Panc1 (cell line): Measurements from ENCODE around the gene SRRM4. TPM values are rescaled to one million over a fixed set of nuclear protein-coding genes. Genes with fewer than 3 reads are reported as not detected.

Source experiments
- ATAC-seq: fragments of 200-7000 bp; cut with Tn5 transposase; 2 replicates; pipeline ENCODE4 v1.9.1; 2020; ENCODE audit warnings: mild to moderate bottlenecking, moderate library complexity
- BruUV-seq: library from RNA; stranded (reverse); fragments of 400-500 nt; replicated peaks from 2 replicates; lab custom pipeline; 2021; lab: Mats Ljungman, UMichigan
- CTCF ChIA-PET: fragments of 300-600 bp; sonication (Branson Sonifier 250); formaldehyde crosslinking; loops from one replicate; lab custom pipeline; 2022; ENCODE audit warnings: antibody characterized with exemption; lab: Charles Lee
- POLR2A ChIA-PET: fragments of 300-600 bp; sonication (Branson Sonifier 250); formaldehyde crosslinking; loops from one replicate; lab custom pipeline; 2022; ENCODE audit warnings: antibody characterized with exemption; lab: Charles Lee
- DNase-seq: peaks from one replicate; pipeline ENCODE4 v3.0.0-alpha.2; 2010; ENCODE audit warnings: low read depth, low spot score
- H3K27ac ChIP-seq: 2 replicates; pipeline ENCODE4 v1.5.1; 2011; ENCODE audit warnings: mild to moderate bottlenecking, low read length, inconsistent platforms
- H3K27me3 ChIP-seq: fragments of 200-500 bp; sonication (Bioruptor generic); 2 replicates; pipeline ENCODE4 v1.6.0; 2014; ENCODE audit warnings: low read length, inconsistent platforms; ENCODE audit not compliant: control insufficient read depth, insufficient read depth
- H3K36me3 ChIP-seq: fragments of 200-500 bp; sonication (Bioruptor generic); 2 replicates; pipeline ENCODE4 v1.5.1; 2014; ENCODE audit warnings: inconsistent platforms, mild to moderate bottlenecking, low read length, moderate library complexity; ENCODE audit not compliant: control insufficient read depth, insufficient read depth
- H3K4me1 ChIP-seq: 2 replicates; pipeline ENCODE4 v1.5.1; 2011; ENCODE audit warnings: inconsistent platforms, mild to moderate bottlenecking, low read length, moderate library complexity; ENCODE audit not compliant: control insufficient read depth, insufficient read depth
- H3K4me3 ChIP-seq, 2 experiments: 2 replicates each; pipeline ENCODE4 v1.5.1; 2011 to 2012; ENCODE audit warnings: low read depth in 2 of 2, low read length in 2 of 2, mild to moderate bottlenecking in 2 of 2, inconsistent platforms in 1 of 2, moderate library complexity in 1 of 2
- H3K9me3 ChIP-seq: fragments of 200-500 bp; sonication (Bioruptor generic); 2 replicates; pipeline ENCODE4 v1.5.1; 2014; ENCODE audit warnings: low read depth, mild to moderate bottlenecking, inconsistent platforms, low read length, moderate library complexity; ENCODE audit not compliant: control insufficient read depth, insufficient read depth
- POLR2AphosphoS5 ChIP-seq: IDR thresholded peaks from 2 replicates; pipeline ENCODE4 v1.6.1; 2012; ENCODE audit warnings: mild to moderate bottlenecking, low read depth, low read length, moderate library complexity
- SIN3A ChIP-seq: IDR thresholded peaks from 2 replicates; pipeline ENCODE4 v1.6.1; 2012; ENCODE audit warnings: low read depth, mild to moderate bottlenecking, low read length, moderate library complexity, borderline replicate concordance; ENCODE audit not compliant: insufficient read depth
- TCF7L2 ChIP-seq: IDR thresholded peaks from 2 replicates; pipeline ENCODE4 v1.6.1; 2011; ENCODE audit warnings: mild to moderate bottlenecking, low read depth, low read length, inconsistent platforms
- in situ Hi-C: cut with HindIII; loops from 2 replicates; pipeline ENCODE4 v1.10.0; 2016; ENCODE audit warnings: low sequenced_read_pairs, low pct_unique_long_range_greater_than_20kb
- intact Hi-C: fragments of 100-400 bp; cut with micrococcal nuclease; formaldehyde crosslinking; loops from one replicate; pipeline ENCODE4 v1.10.0; 2022; ENCODE audit not compliant: unreplicated experiment
- total RNA-seq: library from RNA; stranded (reverse); gene quantifications from one replicate; pipeline ENCODE4 v1.2.1, GENCODE V29; 2021; ENCODE audit not compliant: unreplicated experiment
- TF ChIP-seq, protein P1 (sequence below), 2 experiments: IDR thresholded peaks; 2 replicates each; pipeline ENCODE4 v1.6.1; 2011 to 2012; ENCODE audit warnings: low read depth in 2 of 2, control low read depth in 1 of 2, low read length in 1 of 2, mild to moderate bottlenecking in 1 of 2, moderate library complexity in 1 of 2; ENCODE audit not compliant: insufficient read depth in 1 of 2
- TF ChIP-seq, protein P2 (sequence below): fragments of 450-650 bp; IDR thresholded peaks from 2 replicates; pipeline ENCODE4 v1.5.1; 2017; ENCODE audit warnings: mild to moderate bottlenecking

Gene SRRM4
- total RNA-seq, 1 experiment from 2014 or later, result not detected

DNA sequence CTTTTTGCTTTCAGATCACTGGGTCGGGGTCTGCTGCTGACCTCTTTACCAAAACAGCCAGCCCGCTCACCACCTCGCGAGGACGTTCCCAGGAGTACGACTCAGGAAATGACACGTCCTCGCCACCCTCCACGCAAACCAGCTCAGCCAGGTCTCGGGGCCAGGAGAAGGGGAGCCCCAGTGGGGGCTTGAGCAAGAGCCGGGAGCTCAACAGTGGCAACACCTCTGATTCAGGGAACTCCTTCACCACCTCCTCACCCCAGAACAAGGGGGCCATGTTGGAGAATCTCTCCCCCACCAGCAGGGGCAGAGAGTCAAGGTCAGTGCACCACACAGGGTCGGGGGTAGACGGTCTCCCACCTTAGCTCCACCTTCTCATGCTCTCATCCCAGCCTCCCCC, 164.0 kb downstream of the SRRM4 start:
- Histone ChIP-seq H3K27me3 (peaks cover 12% of the 10 kb centered on the region), H3K9me3 (no peaks in the 10 kb centered on the region), H3K4me1 (no peaks in the 10 kb centered on the region), H3K27ac (no peak overlapping the region), H3K4me3 (no peak overlapping the region), H3K36me3 (no peaks in the 10 kb centered on the region)
- ATAC-seq (no peak), DNase-seq (no peak)
- POLR2A ChIA-PET, result no interaction called here
- TF ChIP-seq POLR2AphosphoS5 (no peak), SIN3A (no peak), TCF7L2 (no peak)
- TF ChIP-seq, protein P1, sequence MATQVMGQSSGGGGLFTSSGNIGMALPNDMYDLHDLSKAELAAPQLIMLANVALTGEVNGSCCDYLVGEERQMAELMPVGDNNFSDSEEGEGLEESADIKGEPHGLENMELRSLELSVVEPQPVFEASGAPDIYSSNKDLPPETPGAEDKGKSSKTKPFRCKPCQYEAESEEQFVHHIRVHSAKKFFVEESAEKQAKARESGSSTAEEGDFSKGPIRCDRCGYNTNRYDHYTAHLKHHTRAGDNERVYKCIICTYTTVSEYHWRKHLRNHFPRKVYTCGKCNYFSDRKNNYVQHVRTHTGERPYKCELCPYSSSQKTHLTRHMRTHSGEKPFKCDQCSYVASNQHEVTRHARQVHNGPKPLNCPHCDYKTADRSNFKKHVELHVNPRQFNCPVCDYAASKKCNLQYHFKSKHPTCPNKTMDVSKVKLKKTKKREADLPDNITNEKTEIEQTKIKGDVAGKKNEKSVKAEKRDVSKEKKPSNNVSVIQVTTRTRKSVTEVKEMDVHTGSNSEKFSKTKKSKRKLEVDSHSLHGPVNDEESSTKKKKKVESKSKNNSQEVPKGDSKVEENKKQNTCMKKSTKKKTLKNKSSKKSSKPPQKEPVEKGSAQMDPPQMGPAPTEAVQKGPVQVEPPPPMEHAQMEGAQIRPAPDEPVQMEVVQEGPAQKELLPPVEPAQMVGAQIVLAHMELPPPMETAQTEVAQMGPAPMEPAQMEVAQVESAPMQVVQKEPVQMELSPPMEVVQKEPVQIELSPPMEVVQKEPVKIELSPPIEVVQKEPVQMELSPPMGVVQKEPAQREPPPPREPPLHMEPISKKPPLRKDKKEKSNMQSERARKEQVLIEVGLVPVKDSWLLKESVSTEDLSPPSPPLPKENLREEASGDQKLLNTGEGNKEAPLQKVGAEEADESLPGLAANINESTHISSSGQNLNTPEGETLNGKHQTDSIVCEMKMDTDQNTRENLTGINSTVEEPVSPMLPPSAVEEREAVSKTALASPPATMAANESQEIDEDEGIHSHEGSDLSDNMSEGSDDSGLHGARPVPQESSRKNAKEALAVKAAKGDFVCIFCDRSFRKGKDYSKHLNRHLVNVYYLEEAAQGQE (IDR thresholded peaks at IDR 0.05; ENCODE audit: insufficient read depth in 1 of 2, low read depth in 2 of 2, low read length in 1 of 2), result no peak
- TF ChIP-seq, protein P2, sequence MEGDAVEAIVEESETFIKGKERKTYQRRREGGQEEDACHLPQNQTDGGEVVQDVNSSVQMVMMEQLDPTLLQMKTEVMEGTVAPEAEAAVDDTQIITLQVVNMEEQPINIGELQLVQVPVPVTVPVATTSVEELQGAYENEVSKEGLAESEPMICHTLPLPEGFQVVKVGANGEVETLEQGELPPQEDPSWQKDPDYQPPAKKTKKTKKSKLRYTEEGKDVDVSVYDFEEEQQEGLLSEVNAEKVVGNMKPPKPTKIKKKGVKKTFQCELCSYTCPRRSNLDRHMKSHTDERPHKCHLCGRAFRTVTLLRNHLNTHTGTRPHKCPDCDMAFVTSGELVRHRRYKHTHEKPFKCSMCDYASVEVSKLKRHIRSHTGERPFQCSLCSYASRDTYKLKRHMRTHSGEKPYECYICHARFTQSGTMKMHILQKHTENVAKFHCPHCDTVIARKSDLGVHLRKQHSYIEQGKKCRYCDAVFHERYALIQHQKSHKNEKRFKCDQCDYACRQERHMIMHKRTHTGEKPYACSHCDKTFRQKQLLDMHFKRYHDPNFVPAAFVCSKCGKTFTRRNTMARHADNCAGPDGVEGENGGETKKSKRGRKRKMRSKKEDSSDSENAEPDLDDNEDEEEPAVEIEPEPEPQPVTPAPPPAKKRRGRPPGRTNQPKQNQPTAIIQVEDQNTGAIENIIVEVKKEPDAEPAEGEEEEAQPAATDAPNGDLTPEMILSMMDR, result no peak
- intact Hi-C loops (no loop called here), in situ Hi-C loops (no loop called here)
- no TSS peak for BruUV-seq
- CTCF ChIA-PET, result no interaction called here

DNA sequence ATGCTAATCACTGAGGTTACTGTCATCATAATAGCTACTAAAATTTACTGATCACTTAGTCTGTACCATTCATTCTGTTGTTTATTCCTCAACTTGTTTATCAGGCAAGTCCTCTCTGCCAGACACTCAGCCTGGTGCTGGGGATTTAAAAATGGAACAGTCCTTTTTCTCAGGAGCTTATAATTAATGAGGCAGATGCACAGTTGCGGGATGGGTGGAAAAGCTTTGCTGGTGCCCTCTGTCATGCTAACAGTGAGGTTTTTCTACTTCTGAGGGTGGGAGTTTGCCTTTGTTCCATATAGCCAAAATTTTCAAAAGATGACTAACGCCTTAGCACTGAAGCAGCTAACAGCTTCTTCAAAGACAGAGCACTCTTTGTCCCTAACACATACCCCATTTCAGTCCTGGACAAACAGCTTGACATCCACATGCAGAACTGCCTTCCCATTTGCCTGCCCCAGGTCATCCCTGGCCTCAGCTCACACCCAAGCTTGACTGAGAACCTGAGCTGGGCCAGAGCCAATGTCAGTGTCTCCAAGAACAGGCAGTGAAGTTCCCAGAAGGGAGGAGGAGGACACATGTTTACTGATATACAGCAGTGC, 166.6 kb downstream of the SRRM4 start:
- no peak overlapping the region for H3K4me3 ChIP-seq
- 0 out of 2 replicates have a peak, but pooled peaks cover 4% of the 10 kb centered on the region for H3K9me3 ChIP-seq
- no peaks in the 10 kb centered on the region for H3K4me1 ChIP-seq
- ChIA-PET CTCF (no interaction called here), POLR2A (no interaction called here)
- BruUV-seq, result no TSS peak
- peaks cover 11% of the 10 kb centered on the region for H3K27me3 ChIP-seq
- ATAC-seq (no peak), DNase-seq (no peak)
- H3K36me3 ChIP-seq, result no peaks in the 10 kb centered on the region
- intact Hi-C loops, result no loop called here
- no peak overlapping the region for H3K27ac ChIP-seq
- in situ Hi-C loops, result no loop called here
- TF ChIP-seq SIN3A (no peak), TCF7L2 (no peak), POLR2AphosphoS5 (no peak)
- TF ChIP-seq, protein P2, result no peak
- TF ChIP-seq, protein P1 (IDR thresholded peaks at IDR 0.05; ENCODE audit: insufficient read depth in 1 of 2, low read depth in 2 of 2, low read length in 1 of 2), result no peak
